H1 (cell line): ENCODE data around the gene TACC2.

Experiments used
- ATF2 ChIP-seq: IDR thresholded peaks from 2 replicates; pipeline ENCODE4 v1.6.1; 2012; ENCODE audit warnings: low read length, inconsistent platforms
- CBX5 ChIP-seq: fragments of 300-800, 300-1000 bp; sonication (generic); IDR thresholded peaks from 2 replicates; pipeline ENCODE4 v1.7.1; 2016; ENCODE audit warnings: antibody characterized with exemption, low read length, low read depth
- CEBPB ChIP-seq: IDR thresholded peaks from 2 replicates; pipeline ENCODE4 v1.6.1; 2012; ENCODE audit warnings: low read depth, low read length
- CTCF ChIP-seq, 3 experiments: IDR thresholded peaks; 1 replicate in 2 of 3; 2 replicates in 1 of 3; pipeline versions ENCODE4 v1.5.1 to v1.6.1; 2011; ENCODE audit warnings: low read length in 3 of 3, mild to moderate bottlenecking in 3 of 3, inconsistent platforms in 2 of 3, low read depth in 1 of 3, moderate library complexity in 1 of 3; ENCODE audit not compliant: insufficient read depth in 1 of 3; ENCODE audit errors: control extremely low read depth in 1 of 3
- EP300 ChIP-seq, 2 experiments: IDR thresholded peaks; 1 replicate in 1 of 2; 2 replicates in 1 of 2; pipeline ENCODE4 v1.6.1; 2011 to 2012; ENCODE audit warnings: low read depth in 2 of 2, low read length in 2 of 2, mild to moderate bottlenecking in 2 of 2, borderline replicate concordance in 1 of 2, inconsistent platforms in 1 of 2, moderate library complexity in 1 of 2
- GABPA ChIP-seq: IDR thresholded peaks from 2 replicates; pipeline ENCODE4 v1.6.1; 2011; ENCODE audit warnings: mild to moderate bottlenecking, low read length, moderate library complexity, borderline replicate concordance; ENCODE audit not compliant: insufficient read depth
- POLR2A ChIP-seq, 2 experiments: IDR thresholded peaks; 1 replicate in 1 of 2; 2 replicates in 1 of 2; pipeline ENCODE4 v1.6.1; 2011; ENCODE audit warnings: low read depth in 2 of 2, low read length in 2 of 2, mild to moderate bottlenecking in 2 of 2; ENCODE audit errors: control extremely low read depth in 1 of 2
- RAD21 ChIP-seq, 2 experiments: IDR thresholded peaks in 1 of 2; conservative IDR thresholded peaks in 1 of 2; 2 replicates each; pipeline ENCODE4 v1.6.1; 2011; ENCODE audit warnings: low read depth in 2 of 2, low read length in 2 of 2, improper control_type of control experiment in 1 of 2, inconsistent platforms in 1 of 2, mild to moderate bottlenecking in 1 of 2, moderate library complexity in 1 of 2
- SIN3A ChIP-seq, 2 experiments: IDR thresholded peaks in 1 of 2; conservative IDR thresholded peaks in 1 of 2; 2 replicates each; pipeline ENCODE4 v1.6.1; 2011 to 2012; ENCODE audit warnings: low read length in 2 of 2, improper control_type of control experiment in 1 of 2, low read depth in 1 of 2, mild to moderate bottlenecking in 1 of 2
- SP1 ChIP-seq: IDR thresholded peaks from 2 replicates; pipeline ENCODE4 v1.6.1; 2011; ENCODE audit warnings: low read depth, low read length
- SUZ12 ChIP-seq: fragments of 200-600 bp; sonication (generic); IDR thresholded peaks from 2 replicates; pipeline ENCODE4 v1.6.1; 2012; ENCODE audit warnings: mild to moderate bottlenecking, inconsistent platforms, low read length, moderate library complexity, mixed read lengths
- TCF12 ChIP-seq: IDR thresholded peaks from 2 replicates; pipeline ENCODE4 v1.6.1; 2011; ENCODE audit warnings: low read depth, mild to moderate bottlenecking, low read length
- USF2 ChIP-seq: IDR thresholded peaks from 2 replicates; pipeline ENCODE4 v1.6.1; 2011; ENCODE audit warnings: low read length, improper control_type of control experiment

GRCh38 chr10:122296363-122297120, 307.6 kb downstream of the TACC2 start:
- no peak for TF ChIP-seq CBX5
- TF ChIP-seq POLR2A (IDR thresholded peaks at IDR 0.05; ENCODE audit: control extremely low read depth in 1 of 2, low read depth in 2 of 2, low read length in 2 of 2), result no peak
- no peak for TF ChIP-seq CTCF (IDR thresholded peaks at IDR 0.05; ENCODE audit: control extremely low read depth in 1 of 3, insufficient read depth in 1 of 3, low read depth in 1 of 3, low read length in 3 of 3)
- TF ChIP-seq SP1, result no peak
- no peak for TF ChIP-seq SUZ12
- no peak for TF ChIP-seq SIN3A (conservative IDR thresholded peaks at IDR 0.05 in 1 of 2, IDR thresholded peaks at IDR 0.05 in 1 of 2; ENCODE audit: low read depth in 1 of 2, low read length in 2 of 2)
- TF ChIP-seq USF2, result no peak
- TF ChIP-seq GABPA, result no peak
- no peak for TF ChIP-seq TCF12
- TF ChIP-seq ATF2, result no peak
- no peak for TF ChIP-seq EP300 (IDR thresholded peaks at IDR 0.05; ENCODE audit: borderline replicate concordance in 1 of 2, low read depth in 2 of 2, low read length in 2 of 2)
- TF ChIP-seq CEBPB, result no peak
- no peak for TF ChIP-seq RAD21 (IDR thresholded peaks at IDR 0.05 in 1 of 2, conservative IDR thresholded peaks at IDR 0.05 in 1 of 2; ENCODE audit: low read depth in 2 of 2, low read length in 2 of 2)
